ENCODE data around the gene TSPOAP1. TPM values are rescaled to one million over a fixed set of nuclear protein-coding genes. Genes with fewer than 3 reads are reported as not detected.
A peak's percentile ranks its signal among the peaks of the same experiment; 100 is the strongest.

Gene TSPOAP1
- total and polyA plus RNA-seq, 2 of the 13 experiments (the other 11 are each of a cell fraction or from before 2014, with no cell fraction given), result not detected

GRCh38 chr17:58364270-58364942 is 35.8 kb upstream of the TSPOAP1 start (continued):
- TF ChIP-seq AGO2 (optimal IDR thresholded peaks at IDR 0.05; ENCODE audit: low read depth, low read length) (peak; percentile 81), ZNF280B (CRISPR knock-in tag; IDR thresholded peaks at IDR 0.05; ENCODE audit: borderline replicate concordance) (peak; percentile 79), ARHGAP35 (CRISPR knock-in tag; IDR thresholded peaks at IDR 0.05; ENCODE audit: borderline replicate concordance) (no peak), ETS1 (CRISPR knock-in tag; IDR thresholded peaks at IDR 0.05) (no peak), ZNF280D (CRISPR knock-in tag; IDR thresholded peaks at IDR 0.05) (no peak), EP300 (IDR thresholded peaks at IDR 0.05; ENCODE audit: low read depth in 2 of 2, low read length in 2 of 2) (peak in 1 of 2 experiments; percentile 80; a peak in 1 of 4 replicates), EP300 (CRISPR knock-in tag; IDR thresholded peaks at IDR 0.05; ENCODE audit: borderline replicate concordance) (peak; percentile 35; the same call in 1 of the 2 replicates), NFYC (CRISPR knock-in tag; IDR thresholded peaks at IDR 0.05) (no peak), PRMT3 (CRISPR knock-in tag; IDR thresholded peaks at IDR 0.05; ENCODE audit: borderline replicate concordance, low read depth) (peak; percentile 17; the same call in 1 of the 2 replicates), PAWR (CRISPR knock-in tag; IDR thresholded peaks at IDR 0.05; ENCODE audit: borderline replicate concordance) (no peak), POLR2AphosphoS5 (IDR thresholded peaks at IDR 0.05; ENCODE audit: low read depth, low read length) (peak; percentile 12; the same call in 1 of the 2 replicates), ZNF20 (CRISPR knock-in tag; IDR thresholded peaks at IDR 0.05) (no peak), RELA (CRISPR knock-in tag; IDR thresholded peaks at IDR 0.05) (no peak), TOE1 (CRISPR knock-in tag; IDR thresholded peaks at IDR 0.05) (0 out of 2 replicates have a peak, but pooled peaks have one; percentile 64), HES4 (CRISPR knock-in tag; IDR thresholded peaks at IDR 0.05; ENCODE audit: borderline replicate concordance) (peak; percentile 17; the same call in 1 of the 2 replicates), ZNF292 (CRISPR knock-in tag; IDR thresholded peaks at IDR 0.05; ENCODE audit: borderline replicate concordance, low read depth) (peak; percentile 97), HDAC2 (CRISPR knock-in tag; IDR thresholded peaks at IDR 0.05) (peak; percentile 81), POLR2AphosphoS2 (IDR thresholded peaks at IDR 0.05; ENCODE audit: low read depth, low read length) (no peak), FIP1L1 (IDR thresholded peaks at IDR 0.05; ENCODE audit: borderline replicate concordance, insufficient read depth, low read depth, low read length) (no peak)
- TF ChIP-seq, protein P1, sequence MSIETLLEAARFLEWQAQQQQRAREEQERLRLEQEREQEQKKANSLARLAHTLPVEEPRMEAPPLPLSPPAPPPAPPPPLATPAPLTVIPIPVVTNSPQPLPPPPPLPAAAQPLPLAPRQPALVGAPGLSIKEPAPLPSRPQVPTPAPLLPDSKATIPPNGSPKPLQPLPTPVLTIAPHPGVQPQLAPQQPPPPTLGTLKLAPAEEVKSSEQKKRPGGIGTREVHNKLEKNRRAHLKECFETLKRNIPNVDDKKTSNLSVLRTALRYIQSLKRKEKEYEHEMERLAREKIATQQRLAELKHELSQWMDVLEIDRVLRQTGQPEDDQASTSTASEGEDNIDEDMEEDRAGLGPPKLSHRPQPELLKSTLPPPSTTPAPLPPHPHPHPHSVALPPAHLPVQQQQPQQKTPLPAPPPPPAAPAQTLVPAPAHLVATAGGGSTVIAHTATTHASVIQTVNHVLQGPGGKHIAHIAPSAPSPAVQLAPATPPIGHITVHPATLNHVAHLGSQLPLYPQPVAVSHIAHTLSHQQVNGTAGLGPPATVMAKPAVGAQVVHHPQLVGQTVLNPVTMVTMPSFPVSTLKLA (IDR thresholded peaks at IDR 0.05), result no peak
- TF ChIP-seq, protein P2, sequence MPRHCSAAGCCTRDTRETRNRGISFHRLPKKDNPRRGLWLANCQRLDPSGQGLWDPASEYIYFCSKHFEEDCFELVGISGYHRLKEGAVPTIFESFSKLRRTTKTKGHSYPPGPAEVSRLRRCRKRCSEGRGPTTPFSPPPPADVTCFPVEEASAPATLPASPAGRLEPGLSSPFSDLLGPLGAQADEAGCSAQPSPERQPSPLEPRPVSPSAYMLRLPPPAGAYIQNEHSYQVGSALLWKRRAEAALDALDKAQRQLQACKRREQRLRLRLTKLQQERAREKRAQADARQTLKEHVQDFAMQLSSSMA (CRISPR knock-in tag; IDR thresholded peaks at IDR 0.05), result no peak

All from HepG2 (cell line).